SK-N-MC (cell line): ENCODE data around the gene PIK3C2G.

ENCODE experiments used
- EZH2 ChIP-seq: fragments of 200-600 bp; sonication (generic); IDR thresholded peaks from one replicate; pipeline ENCODE4 v1.6.1; 2017; ENCODE audit warnings: antibody characterized with exemption
- FOXP2 ChIP-seq: optimal IDR thresholded peaks from 2 replicates; pipeline ENCODE3; 2011; ENCODE audit warnings: mild to moderate bottlenecking, moderate library complexity; ENCODE audit not compliant: insufficient read depth; ENCODE audit errors: extremely low read length, control extremely low read depth
- POLR2AphosphoS5 ChIP-seq: IDR thresholded peaks from 2 replicates; pipeline ENCODE4 v1.6.1; 2012; ENCODE audit warnings: mild to moderate bottlenecking, low read depth, low read length, borderline replicate concordance

- TF ChIP-seq EZH2 (no peak), POLR2AphosphoS5 (no peak), FOXP2 (no peak)
Measured at GRCh38 chr12:18267427-18268099, 6.2 kb downstream of the PIK3C2G start.
